NCI-H128 (cell line): Measurements from ENCODE around the gene IP6K3.

Experiments
- DNase-seq: peaks from one replicate; lab custom pipeline; 2025; ENCODE audit not compliant: unreplicated experiment; lab: John Stamatoyannopoulos, UW

Gene IP6K3

DNA sequence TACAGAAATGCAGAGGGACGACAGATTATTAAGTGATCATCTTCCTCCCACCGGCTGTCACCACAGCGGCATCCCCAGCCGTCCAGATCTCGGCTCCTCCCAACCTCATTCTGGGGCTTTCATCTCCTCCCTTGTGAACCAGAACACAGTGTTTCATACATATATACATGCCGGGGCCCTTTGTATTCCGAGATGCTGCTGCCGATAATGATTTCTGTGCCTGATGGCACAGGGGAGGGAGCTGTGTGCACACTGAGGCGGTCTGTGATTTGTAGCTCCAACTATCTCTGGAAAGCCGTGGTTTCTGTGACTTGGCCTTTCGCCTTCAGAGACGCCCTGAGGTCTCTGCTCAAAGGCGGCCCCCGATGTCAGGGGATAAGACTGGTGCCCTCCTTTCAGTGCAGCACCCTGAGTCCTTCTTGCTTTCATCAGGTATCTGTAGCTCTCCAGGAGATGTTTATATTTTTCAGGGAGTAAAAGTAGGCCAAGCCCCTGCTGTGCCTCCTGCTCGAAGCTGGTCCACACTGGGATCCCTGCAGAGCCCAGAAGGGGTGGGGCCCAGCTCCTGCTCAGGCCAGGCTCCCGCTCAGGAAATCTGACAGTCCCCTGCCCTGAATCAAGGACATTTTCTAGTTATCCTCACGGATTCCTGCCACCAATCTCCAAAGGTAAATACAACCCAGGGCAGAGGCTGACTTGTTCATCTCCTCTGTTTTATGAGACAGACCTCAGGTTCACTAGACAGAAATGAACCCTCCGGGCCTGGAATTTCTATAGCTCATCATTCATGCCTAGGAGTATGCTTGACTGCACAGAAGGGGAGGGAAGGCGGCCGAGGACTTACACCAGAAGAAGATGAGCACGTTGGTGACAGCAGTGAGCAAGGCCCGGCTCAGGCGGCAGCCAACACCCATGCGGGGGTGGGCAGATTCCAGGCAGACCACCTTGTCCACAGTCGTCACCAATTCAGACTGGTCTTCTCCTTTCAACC lies 31.0 kb upstream of the IP6K3 start:
- no peak for DNase-seq

- no peak for DNase-seq
Observed at GRCh38 chr6:33776764-33777163, 30.1 kb upstream of the IP6K3 start.

DNA sequence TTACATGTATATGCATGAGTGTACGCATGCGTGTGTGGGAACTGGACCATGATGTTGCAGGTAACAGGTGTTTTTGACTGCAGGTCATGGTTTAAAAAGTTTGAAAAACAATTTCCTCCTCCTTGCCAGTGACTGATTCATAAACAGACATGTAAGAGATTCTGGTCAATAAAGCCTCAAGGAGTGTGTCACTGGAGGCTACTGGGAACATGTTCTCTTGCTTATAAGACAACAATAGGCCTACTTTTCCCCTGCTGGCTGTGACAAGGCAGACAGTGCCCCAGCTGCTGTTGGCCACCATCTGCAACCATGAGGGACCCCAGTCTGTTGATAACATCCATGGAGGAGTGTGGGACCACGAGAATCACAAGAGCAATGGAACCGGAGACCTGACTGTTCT lies 29.5 kb upstream of the IP6K3 start:
- DNase-seq = no peak

GRCh38 chr6:33774774-33775173 lies 28.1 kb upstream of the IP6K3 start:
- no peak for DNase-seq

GRCh38 chr6:33772902-33773472 lies 26.3 kb upstream of the IP6K3 start:
- no peak for DNase-seq

DNA sequence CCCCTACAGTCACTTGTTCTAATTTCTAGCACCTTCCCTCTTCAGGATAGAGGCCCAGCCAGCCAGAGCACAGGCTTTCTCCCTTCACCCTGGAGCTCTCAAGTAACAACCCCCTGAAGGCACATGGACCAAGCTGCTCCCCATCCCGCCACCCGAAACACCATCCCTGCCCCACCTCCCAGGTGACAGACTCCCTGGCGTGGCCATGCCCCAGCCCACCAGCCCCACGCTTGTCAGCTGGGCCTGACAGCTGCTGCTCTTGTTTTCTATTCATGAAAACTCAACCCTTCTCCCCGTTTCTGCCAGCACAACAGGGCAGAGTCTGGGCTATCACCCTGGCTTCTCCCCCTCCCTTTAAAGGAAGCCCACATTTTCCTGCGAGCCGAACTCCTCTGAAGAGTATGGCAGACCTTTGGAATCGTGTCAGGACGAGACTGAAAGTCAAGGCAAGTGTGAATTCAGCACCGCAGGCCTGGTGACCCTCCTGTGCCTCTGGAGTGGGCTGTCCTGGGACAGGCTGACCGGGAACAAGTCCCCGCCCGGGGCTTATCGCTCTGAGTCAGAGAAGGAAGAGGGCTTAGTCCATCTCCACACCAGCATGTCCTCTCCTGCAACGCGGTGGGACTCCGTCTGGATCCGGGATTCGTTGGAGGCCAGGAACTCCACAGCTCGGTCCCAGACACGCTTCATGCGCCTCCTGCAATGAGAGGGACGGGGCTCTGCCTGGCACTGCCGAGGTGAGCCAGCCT lies 25.6 kb upstream of the IP6K3 start:
- DNase-seq = no peak

DNA sequence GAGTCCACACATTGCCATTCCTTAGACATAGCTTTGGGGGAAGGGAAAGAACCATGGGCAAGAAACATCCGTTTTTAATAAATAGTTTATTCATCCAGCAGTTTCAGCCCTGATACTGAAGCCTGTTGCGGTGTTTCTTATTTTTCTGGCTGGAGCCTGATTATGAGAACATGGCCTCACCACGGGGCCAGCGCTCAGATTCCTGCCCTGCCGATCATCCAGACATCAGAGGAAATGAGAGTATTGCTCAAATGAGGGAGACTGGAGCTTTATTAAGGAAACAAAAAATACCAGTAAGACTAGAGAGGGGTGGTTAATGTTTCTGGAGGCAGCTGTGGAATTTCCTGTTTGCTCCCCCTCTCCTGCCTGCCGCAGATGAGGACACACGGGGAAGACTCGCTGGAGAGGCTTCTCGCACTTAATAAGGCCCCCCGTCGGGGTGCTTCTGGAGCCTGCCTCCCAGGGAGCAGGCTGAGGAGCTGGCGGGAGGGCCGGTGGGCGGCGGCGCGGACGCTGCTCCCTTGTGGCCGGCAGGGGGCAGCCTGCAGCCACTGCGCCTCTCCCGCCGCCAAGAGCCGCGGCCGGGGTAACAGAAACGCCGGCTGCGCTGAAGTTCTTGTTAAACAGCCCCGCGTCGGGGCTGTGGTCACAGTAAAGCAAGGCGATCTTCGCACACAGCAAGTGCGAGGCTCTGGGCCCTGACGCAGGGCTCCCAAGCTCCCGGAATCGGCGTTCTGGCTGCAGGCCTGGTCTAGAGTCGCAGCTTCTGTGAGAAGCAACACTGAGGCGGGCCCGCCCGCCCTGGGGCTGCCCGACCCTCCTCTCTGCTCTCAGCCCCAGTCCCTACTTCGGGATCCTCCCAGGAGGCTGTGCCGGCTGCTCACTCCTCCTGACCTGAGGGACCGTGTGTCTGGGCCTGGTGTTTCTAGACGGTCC lies 24.7 kb upstream of the IP6K3 start:
- peak; percentile 63 for DNase-seq

- no peak for DNase-seq
Observed at GRCh38 chr6:33770833-33771145, 24.1 kb upstream of the IP6K3 start.

DNA sequence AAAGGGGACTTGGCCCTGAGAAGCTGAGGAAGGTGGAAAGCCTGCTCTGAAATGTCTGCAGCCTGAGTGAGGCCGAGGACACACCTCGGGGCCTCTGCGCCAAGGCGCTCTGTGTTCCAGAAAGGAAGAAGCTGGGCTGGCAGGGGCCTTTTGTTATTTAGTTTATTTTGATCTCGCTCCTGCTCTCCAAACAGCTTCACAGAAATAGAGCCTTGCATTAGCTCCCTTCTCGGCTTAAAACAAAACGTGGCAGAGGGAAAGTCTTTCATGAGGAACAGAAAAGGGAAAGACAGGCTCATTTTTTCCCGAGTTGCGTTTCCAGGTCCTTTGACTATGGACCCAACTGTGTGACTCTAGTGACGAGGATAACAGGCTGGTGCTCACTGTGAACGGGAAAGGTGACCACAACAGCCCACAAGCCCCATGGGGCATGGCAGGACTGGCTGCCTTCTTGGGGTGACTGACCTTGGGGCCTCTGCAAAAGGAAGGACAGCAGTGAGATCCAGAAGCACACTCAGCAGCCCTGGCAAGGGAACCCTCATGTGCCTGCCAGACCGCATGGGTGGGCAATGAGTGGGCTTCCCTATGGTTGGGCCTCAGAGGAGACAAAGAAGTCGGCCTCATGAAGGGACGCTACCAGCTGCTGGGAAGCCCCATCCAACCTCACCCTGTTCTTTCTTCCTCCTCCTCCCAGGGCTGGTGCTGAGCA lies 23.6 kb upstream of the IP6K3 start:
- DNase-seq = no peak

DNA sequence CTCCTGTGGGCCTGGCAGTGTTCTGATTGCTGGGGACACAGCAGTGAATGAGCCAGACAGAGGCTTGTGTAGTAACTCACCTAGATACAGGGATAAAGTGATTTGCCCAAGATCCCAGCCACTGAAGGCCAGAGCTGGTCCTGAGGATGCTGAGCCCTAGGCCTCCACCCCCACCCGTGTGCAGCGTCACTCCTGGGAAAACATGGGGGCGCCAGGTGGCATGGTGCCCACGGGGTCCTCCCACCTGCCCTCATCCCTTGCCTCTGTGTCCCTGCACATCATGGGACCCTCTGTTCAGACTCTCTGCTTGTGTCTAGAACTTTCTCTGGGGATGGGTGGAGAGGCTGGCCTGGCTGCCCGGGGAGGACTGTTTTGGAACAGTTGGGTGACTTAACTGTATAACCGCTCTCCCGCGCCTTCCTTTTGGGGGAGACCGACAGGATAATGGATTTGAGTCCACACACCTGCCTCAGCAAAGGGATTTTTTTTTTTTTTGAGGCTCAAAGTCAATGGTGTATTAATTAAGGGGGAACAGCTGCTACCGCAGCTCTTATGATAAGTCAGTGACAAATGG lies 22.6 kb upstream of the IP6K3 start:
- DNase-seq = no peak

DNA sequence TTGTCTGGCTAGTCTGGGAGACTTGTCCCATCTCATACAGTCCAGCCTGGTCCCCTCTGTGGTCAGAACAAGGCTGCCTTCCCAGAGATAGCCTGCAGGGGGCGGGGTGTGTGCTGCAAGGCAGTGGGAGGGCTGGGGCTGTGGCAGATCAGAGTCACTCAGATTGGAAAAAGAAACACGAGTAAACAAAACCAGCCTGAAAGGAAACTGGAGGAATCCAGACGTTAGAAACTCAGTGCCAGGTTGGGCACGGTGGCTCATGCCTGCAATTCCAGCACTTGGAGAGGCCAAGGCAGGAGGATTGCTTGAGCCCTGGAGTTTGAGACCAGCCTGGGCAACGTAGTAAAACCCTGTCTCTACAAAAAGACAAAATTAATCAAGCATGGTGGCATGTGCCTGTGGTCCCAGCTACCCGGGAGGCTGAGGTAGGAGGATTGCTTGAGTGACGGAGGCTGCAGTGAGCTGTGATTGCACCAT lies 22.0 kb upstream of the IP6K3 start:
- DNase-seq = no peak

GRCh38 chr6:33766921-33767907 lies 20.5 kb upstream of the IP6K3 start:
- no peak for DNase-seq

DNA sequence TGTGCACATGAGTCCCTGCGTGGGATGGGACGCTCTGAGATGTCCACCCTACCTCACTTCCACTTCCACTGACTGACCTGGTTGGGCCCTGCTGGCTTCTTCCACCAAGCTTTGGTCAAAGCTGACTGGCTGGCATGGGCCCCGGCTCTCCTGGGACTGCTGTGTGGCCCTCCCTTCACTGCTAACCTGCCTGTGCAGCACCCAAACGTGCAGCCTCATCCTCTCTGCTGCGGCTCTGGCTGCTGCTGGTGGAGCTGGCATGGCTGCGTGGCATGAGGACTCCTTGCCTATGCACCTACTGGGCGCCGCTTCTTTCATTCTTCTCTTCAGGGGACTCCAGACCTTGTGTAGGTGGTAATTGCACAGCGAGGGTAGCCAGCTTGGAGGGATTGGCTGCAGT lies 18.7 kb upstream of the IP6K3 start:
- no peak for DNase-seq

- DNase-seq = no peak
Observed at GRCh38 chr6:33764036-33764435, 17.3 kb upstream of the IP6K3 start.

- no peak for DNase-seq
Observed at GRCh38 chr6:33763483-33763882, 16.8 kb upstream of the IP6K3 start.

- DNase-seq = no peak
Observed at GRCh38 chr6:33762713-33763112, 16.0 kb upstream of the IP6K3 start.

- DNase-seq = peak; percentile 47
Observed at GRCh38 chr6:33761922-33762629, 15.4 kb upstream of the IP6K3 start.

DNA sequence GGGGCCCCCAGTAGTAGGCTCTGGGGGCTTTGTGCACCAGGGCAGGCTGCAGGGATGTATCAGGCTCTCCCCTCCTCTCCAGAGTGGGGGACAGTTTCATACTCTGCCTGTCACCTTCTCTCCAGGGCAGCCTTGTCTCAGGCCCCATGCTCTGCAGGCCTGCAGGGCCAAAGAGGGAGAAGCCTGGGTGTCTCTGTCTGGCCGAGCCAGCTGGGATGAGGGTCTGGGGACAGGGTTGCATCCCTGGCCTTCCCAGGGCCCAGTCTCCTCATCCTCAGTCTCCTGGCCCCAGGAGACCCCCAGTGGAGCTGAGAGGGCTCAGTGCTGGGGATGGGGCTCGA lies 14.8 kb upstream of the IP6K3 start:
- DNase-seq = no peak
